ENCODE data around the gene RMP24.

Gene RMP24

DNA sequence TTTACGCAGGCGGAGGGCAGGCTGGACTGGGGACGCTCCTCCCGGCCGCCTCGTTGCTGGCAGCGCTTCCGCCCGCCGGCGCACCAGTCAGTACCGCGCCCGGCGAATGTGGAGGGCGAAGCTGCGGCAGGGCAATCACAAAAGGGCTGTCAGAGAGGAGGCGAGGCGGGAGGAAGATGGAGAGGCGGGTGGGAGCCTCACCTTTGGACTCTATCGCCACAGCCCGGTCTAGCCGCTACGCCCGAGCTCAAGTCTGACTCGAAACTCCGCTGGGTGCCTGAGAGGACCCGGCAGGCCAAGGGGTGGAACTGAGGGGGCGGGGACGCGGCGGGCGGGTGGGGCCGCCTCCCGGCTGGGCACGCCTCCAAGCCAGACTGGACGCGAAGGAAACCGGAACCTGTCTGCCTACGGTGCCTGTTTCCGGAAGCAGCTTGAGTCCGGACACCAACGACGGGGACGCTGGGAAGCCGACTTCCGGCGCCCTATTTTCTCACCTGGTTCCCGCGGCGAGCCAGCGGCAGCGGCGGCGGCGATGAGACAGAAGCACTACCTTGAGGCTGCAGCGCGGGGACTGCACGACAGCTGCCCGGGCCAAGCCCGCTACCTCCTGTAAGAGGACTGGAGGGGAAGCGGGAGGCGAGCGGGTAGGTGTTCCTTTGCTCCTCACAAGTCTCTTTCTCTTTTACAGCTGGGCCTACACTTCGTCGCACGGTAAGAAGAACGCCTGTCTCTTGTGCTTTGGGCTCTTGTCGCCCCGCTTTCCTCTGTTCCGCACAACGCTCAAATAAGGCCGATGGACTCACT is at the start of gene RMP24:
Gene RMP24, plus strand, starts transcription at position 483 of the 804 bp plus-strand sequence.
- H3K27me3 ChIP-seq (ENCODE audit: control insufficient read depth in 2 of 2, insufficient read depth in 1 of 2, low read length in 1 of 2) = no peaks in the 10 kb centered on the region
- H3K4me3 ChIP-seq (ENCODE audit: low read length in 2 of 2) = peak within 1 kb of the TSS; percentile 78 to 91
- WGBS = under 1% methylated on average over 73 of the region's 73 CpGs
- peak; percentile 81 to 98 (median 94) for DNase-seq (ENCODE audit: low read depth in 6 of 9, low spot score in 9 of 9)
- H3K4me1 ChIP-seq (ENCODE audit: control insufficient read depth in 2 of 2, insufficient read depth in 2 of 2, low read length in 2 of 2) = peaks cover 24% of the 10 kb centered on the region in 2 donors
- peaks cover 0 to 3% of the 10 kb centered on the region in 2 donors for H3K9me3 ChIP-seq (ENCODE audit: control insufficient read depth in 2 of 2, insufficient read depth in 1 of 2, low read length in 1 of 2)
- peak within 1 kb of the TSS; percentile 94 to 95 for H3K27ac ChIP-seq (ENCODE audit: low read depth in 1 of 2, low read length in 1 of 2)
- peaks cover 1 to 17% of the 10 kb centered on the region in 2 donors for H3K36me3 ChIP-seq (ENCODE audit: control insufficient read depth in 2 of 2, insufficient read depth in 2 of 2, low read length in 1 of 2)

- H3K27ac ChIP-seq (ENCODE audit: low read depth in 1 of 2, low read length in 1 of 2) = no peak overlapping the region
- H3K4me3 ChIP-seq (ENCODE audit: low read length in 2 of 2) = no peak overlapping the region
- no peaks in the 10 kb centered on the region for H3K27me3 ChIP-seq (ENCODE audit: control insufficient read depth in 2 of 2, insufficient read depth in 1 of 2, low read length in 1 of 2)
- no peaks in the 10 kb centered on the region for H3K9me3 ChIP-seq (ENCODE audit: control insufficient read depth in 2 of 2, insufficient read depth in 1 of 2, low read length in 1 of 2)
- H3K4me1 ChIP-seq (ENCODE audit: control insufficient read depth in 2 of 2, insufficient read depth in 2 of 2, low read length in 2 of 2) = no peaks in the 10 kb centered on the region
- DNase-seq (ENCODE audit: low read depth in 6 of 9, low spot score in 9 of 9) = no peak
- H3K36me3 ChIP-seq (ENCODE audit: control insufficient read depth in 2 of 2, insufficient read depth in 2 of 2, low read length in 1 of 2) = no peaks in the 10 kb centered on the region
- WGBS = 66% methylated on average over 4 of the region's 4 CpGs
These were observed 48.4 kb upstream of the RMP24 start for GRCh38 chr18:35923939-35924684.

- H3K9me3 ChIP-seq (ENCODE audit: control insufficient read depth in 2 of 2, insufficient read depth in 1 of 2, low read length in 1 of 2) = no peaks in the 10 kb centered on the region
- no peak overlapping the region for H3K4me3 ChIP-seq (ENCODE audit: low read length in 2 of 2)
- DNase-seq (ENCODE audit: low read depth in 6 of 9, low spot score in 9 of 9) = no peak
- H3K4me1 ChIP-seq (ENCODE audit: control insufficient read depth in 2 of 2, insufficient read depth in 2 of 2, low read length in 2 of 2) = no peaks in the 10 kb centered on the region
- no peaks in the 10 kb centered on the region for H3K27me3 ChIP-seq (ENCODE audit: control insufficient read depth in 2 of 2, insufficient read depth in 1 of 2, low read length in 1 of 2)
- WGBS = 95% methylated on average over 11 of the region's 11 CpGs
- no peaks in the 10 kb centered on the region for H3K36me3 ChIP-seq (ENCODE audit: control insufficient read depth in 2 of 2, insufficient read depth in 2 of 2, low read length in 1 of 2)
- H3K27ac ChIP-seq (ENCODE audit: low read depth in 1 of 2, low read length in 1 of 2) = no peak overlapping the region
These were observed 45.6 kb upstream of the RMP24 start for GRCh38 chr18:35926884-35927283.

DNA sequence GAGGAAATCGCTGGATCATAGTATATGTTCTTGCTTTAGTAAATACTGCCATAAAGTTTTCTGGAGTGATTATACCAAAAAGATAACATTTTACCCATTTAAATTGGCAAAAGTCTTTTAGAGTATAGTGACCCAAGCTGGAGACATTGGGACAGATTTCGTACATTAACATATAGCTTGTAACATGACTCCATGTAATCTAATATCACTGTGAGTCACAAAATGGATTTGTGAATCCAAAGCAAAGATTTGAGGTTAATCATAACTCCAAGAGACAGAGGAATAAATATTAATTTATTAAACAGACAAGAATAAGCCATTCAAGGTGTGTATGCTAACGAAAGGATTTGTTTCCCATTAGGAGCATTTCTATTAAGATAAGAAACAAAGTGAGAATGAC is 45.0 kb upstream of the RMP24 start:
- Histone ChIP-seq H3K9me3 (ENCODE audit: control insufficient read depth in 2 of 2, insufficient read depth in 1 of 2, low read length in 1 of 2) (no peaks in the 10 kb centered on the region), H3K4me3 (ENCODE audit: low read length in 2 of 2) (no peak overlapping the region), H3K27me3 (ENCODE audit: control insufficient read depth in 2 of 2, insufficient read depth in 1 of 2, low read length in 1 of 2) (no peaks in the 10 kb centered on the region), H3K4me1 (ENCODE audit: control insufficient read depth in 2 of 2, insufficient read depth in 2 of 2, low read length in 2 of 2) (no peaks in the 10 kb centered on the region), H3K27ac (ENCODE audit: low read depth in 1 of 2, low read length in 1 of 2) (no peak overlapping the region), H3K36me3 (ENCODE audit: control insufficient read depth in 2 of 2, insufficient read depth in 2 of 2, low read length in 1 of 2) (no peaks in the 10 kb centered on the region)
- 95% methylated on average over 3 of the region's 3 CpGs for WGBS
- DNase-seq (ENCODE audit: low read depth in 6 of 9, low spot score in 9 of 9) = no peak

GRCh38 chr18:35933982-35934381 is 38.5 kb upstream of the RMP24 start:
- no peak overlapping the region for H3K4me3 ChIP-seq (ENCODE audit: low read length in 2 of 2)
- no peaks in the 10 kb centered on the region for H3K4me1 ChIP-seq (ENCODE audit: control insufficient read depth in 2 of 2, insufficient read depth in 2 of 2, low read length in 2 of 2)
- H3K27me3 ChIP-seq (ENCODE audit: control insufficient read depth in 2 of 2, insufficient read depth in 1 of 2, low read length in 1 of 2) = peaks cover 0 to 2% of the 10 kb centered on the region in 2 donors
- H3K36me3 ChIP-seq (ENCODE audit: control insufficient read depth in 2 of 2, insufficient read depth in 2 of 2, low read length in 1 of 2) = no peaks in the 10 kb centered on the region
- WGBS = 74% methylated on average over 8 of the region's 8 CpGs
- DNase-seq (ENCODE audit: low read depth in 6 of 9, low spot score in 9 of 9) = no peak
- no peaks in the 10 kb centered on the region for H3K9me3 ChIP-seq (ENCODE audit: control insufficient read depth in 2 of 2, insufficient read depth in 1 of 2, low read length in 1 of 2)
- no peak overlapping the region for H3K27ac ChIP-seq (ENCODE audit: low read depth in 1 of 2, low read length in 1 of 2)

GRCh38 chr18:35934891-35935290 is 37.6 kb upstream of the RMP24 start:
- WGBS = 94% methylated on average over 5 of the region's 5 CpGs
- Histone ChIP-seq H3K27ac (ENCODE audit: low read depth in 1 of 2, low read length in 1 of 2) (no peak overlapping the region), H3K36me3 (ENCODE audit: control insufficient read depth in 2 of 2, insufficient read depth in 2 of 2, low read length in 1 of 2) (no peaks in the 10 kb centered on the region), H3K9me3 (ENCODE audit: control insufficient read depth in 2 of 2, insufficient read depth in 1 of 2, low read length in 1 of 2) (no peaks in the 10 kb centered on the region), H3K4me3 (ENCODE audit: low read length in 2 of 2) (no peak overlapping the region), H3K27me3 (ENCODE audit: control insufficient read depth in 2 of 2, insufficient read depth in 1 of 2, low read length in 1 of 2) (peaks cover 0 to 2% of the 10 kb centered on the region in 2 donors), H3K4me1 (ENCODE audit: control insufficient read depth in 2 of 2, insufficient read depth in 2 of 2, low read length in 2 of 2) (no peaks in the 10 kb centered on the region)
- DNase-seq (ENCODE audit: low read depth in 6 of 9, low spot score in 9 of 9) = no peak

DNA sequence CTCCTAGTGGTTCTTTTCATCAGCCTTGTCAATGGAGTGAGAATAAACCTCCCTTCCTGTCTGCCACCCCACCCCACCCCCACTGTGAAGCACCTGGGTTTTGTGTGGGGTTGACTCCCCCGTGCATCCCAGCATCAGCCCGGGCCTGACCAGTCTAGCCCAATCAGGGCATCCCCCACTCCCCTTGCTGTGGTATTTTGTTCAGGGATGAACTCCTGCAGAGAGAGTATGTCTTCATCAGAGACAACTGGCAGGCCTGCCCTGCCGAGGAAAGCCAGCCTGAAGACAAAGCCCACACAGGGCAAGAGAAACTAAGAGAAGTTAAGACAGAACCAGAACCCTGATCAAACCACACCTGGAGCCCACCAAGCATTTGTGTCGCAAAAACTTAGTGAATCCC is 36.7 kb upstream of the RMP24 start:
- no peak for DNase-seq (ENCODE audit: low read depth in 6 of 9, low spot score in 9 of 9)
- Histone ChIP-seq H3K9me3 (ENCODE audit: control insufficient read depth in 2 of 2, insufficient read depth in 1 of 2, low read length in 1 of 2) (no peaks in the 10 kb centered on the region), H3K27me3 (ENCODE audit: control insufficient read depth in 2 of 2, insufficient read depth in 1 of 2, low read length in 1 of 2) (peaks cover 0 to 2% of the 10 kb centered on the region in 2 donors), H3K4me1 (ENCODE audit: control insufficient read depth in 2 of 2, insufficient read depth in 2 of 2, low read length in 2 of 2) (no peaks in the 10 kb centered on the region), H3K27ac (ENCODE audit: low read depth in 1 of 2, low read length in 1 of 2) (no peak overlapping the region), H3K4me3 (ENCODE audit: low read length in 2 of 2) (no peak overlapping the region), H3K36me3 (ENCODE audit: control insufficient read depth in 2 of 2, insufficient read depth in 2 of 2, low read length in 1 of 2) (no peaks in the 10 kb centered on the region)
- WGBS = 68% methylated on average over 4 of the region's 4 CpGs

- no peak overlapping the region for H3K4me3 ChIP-seq (ENCODE audit: low read length in 2 of 2)
- 95% methylated on average over 1 of the region's 1 CpG for WGBS
- DNase-seq (ENCODE audit: low read depth in 6 of 9, low spot score in 9 of 9) = no peak
- peaks cover 0 to 2% of the 10 kb centered on the region in 2 donors for H3K27me3 ChIP-seq (ENCODE audit: control insufficient read depth in 2 of 2, insufficient read depth in 1 of 2, low read length in 1 of 2)
- H3K9me3 ChIP-seq (ENCODE audit: control insufficient read depth in 2 of 2, insufficient read depth in 1 of 2, low read length in 1 of 2) = no peaks in the 10 kb centered on the region
- H3K4me1 ChIP-seq (ENCODE audit: control insufficient read depth in 2 of 2, insufficient read depth in 2 of 2, low read length in 2 of 2) = no peaks in the 10 kb centered on the region
- no peaks in the 10 kb centered on the region for H3K36me3 ChIP-seq (ENCODE audit: control insufficient read depth in 2 of 2, insufficient read depth in 2 of 2, low read length in 1 of 2)
- no peak overlapping the region for H3K27ac ChIP-seq (ENCODE audit: low read depth in 1 of 2, low read length in 1 of 2)
These were observed 35.5 kb upstream of the RMP24 start for GRCh38 chr18:35936951-35937350.

- no peak overlapping the region for H3K4me3 ChIP-seq (ENCODE audit: low read length in 2 of 2)
- no peaks in the 10 kb centered on the region for H3K4me1 ChIP-seq (ENCODE audit: control insufficient read depth in 2 of 2, insufficient read depth in 2 of 2, low read length in 2 of 2)
- 91% methylated on average over 1 of the region's 1 CpG for WGBS
- no peak for DNase-seq (ENCODE audit: low read depth in 6 of 9, low spot score in 9 of 9)
- no peaks in the 10 kb centered on the region for H3K9me3 ChIP-seq (ENCODE audit: control insufficient read depth in 2 of 2, insufficient read depth in 1 of 2, low read length in 1 of 2)
- no peaks in the 10 kb centered on the region for H3K36me3 ChIP-seq (ENCODE audit: control insufficient read depth in 2 of 2, insufficient read depth in 2 of 2, low read length in 1 of 2)
- H3K27ac ChIP-seq (ENCODE audit: low read depth in 1 of 2, low read length in 1 of 2) = no peak overlapping the region
- peaks cover 0 to 2% of the 10 kb centered on the region in 2 donors for H3K27me3 ChIP-seq (ENCODE audit: control insufficient read depth in 2 of 2, insufficient read depth in 1 of 2, low read length in 1 of 2)
These were observed 34.3 kb upstream of the RMP24 start for GRCh38 chr18:35938158-35938557.
